Forelimb muscle (tissue), 1 donor: ENCODE measurements around the gene CXCR1. TPM values are rescaled to one million over a fixed set of nuclear protein-coding genes. Genes with fewer than 3 reads are reported as not detected.

Source experiments
- polyA plus RNA-seq: library from polyadenylated mRNA; unstranded; fragments of 120-200 nt; gene quantifications from one replicate; pipeline ENCODE4 v1.2.1, GENCODE V29; 2013; ENCODE audit not compliant: insufficient read length

The CXCR1 gene
- polyA plus RNA-seq, 1 donor: not detected

Other genes with a start within 250 kb of the CXCR1 start
- gene TNS1, start 164.0 kb downstream of the CXCR1 start, polyA plus RNA-seq: 111 TPM
- gene RUFY4, start 97.7 kb downstream of the CXCR1 start, polyA plus RNA-seq: 0.16 TPM
- 0.18 TPM for gene CXCR2, start 40.9 kb downstream of the CXCR1 start, polyA plus RNA-seq
- 205 TPM for gene ARPC2, start 50.2 kb upstream of the CXCR1 start, polyA plus RNA-seq
- 2.3 TPM for gene GPBAR1, start 94.1 kb upstream of the CXCR1 start, polyA plus RNA-seq
- 87.4 TPM for gene AAMP, start 103.2 kb upstream of the CXCR1 start, polyA plus RNA-seq
- gene PNKD, start 103.6 kb upstream of the CXCR1 start, polyA plus RNA-seq: 47.4 TPM
- gene TMBIM1, start 125.5 kb upstream of the CXCR1 start, polyA plus RNA-seq: 81.3 TPM
- 0.15 TPM for gene CATIP, start 189.9 kb upstream of the CXCR1 start, polyA plus RNA-seq
- gene SLC11A1, start 215.3 kb upstream of the CXCR1 start, polyA plus RNA-seq: 0.37 TPM
- gene CTDSP1, start 232.9 kb upstream of the CXCR1 start, polyA plus RNA-seq: 95.5 TPM